K562 (cell line): Measurements from ENCODE around the gene RNF223. TPM values are rescaled to one million over a fixed set of nuclear protein-coding genes. Genes with fewer than 3 reads are reported as not detected.
A peak's percentile ranks its signal among the peaks of the same experiment; 100 is the strongest.

Experiments used
- ATAC-seq: fragments of 200-7000 bp; cut with Tn5 transposase; 3 replicates; pipeline ENCODE4 v1.9.1; 2020; ENCODE audit warnings: moderate library complexity
- BruUV-seq: library from RNA; stranded (reverse); fragments of 400-500 nt; replicated peaks from 2 replicates; lab custom pipeline; 2021; lab: Mats Ljungman, UMichigan
- CTCF ChIA-PET: fragments of 300-600 bp; formaldehyde crosslinking; extraction: SDS; loops from one replicate; lab custom pipeline; 2021; ENCODE audit warnings: low intra/inter-chr PET ratio; lab: Yijun Ruan, JAX
- POLR2A ChIA-PET: fragments of 300-600, 350-650 bp; sonication (Branson Sonifier 250); formaldehyde crosslinking; extraction: SDS; loops from one replicate; lab custom pipeline; 2021; ENCODE audit warnings: antibody characterized with exemption, inconsistent platforms; lab: Yijun Ruan, JAX
- DNase-seq, 4 experiments: peaks; one replicate each; pipeline versions ENCODE4 v3.0.0 to v3.0.0-alpha.2; 2011 to 2018; ENCODE audit warnings: low spot score in 3 of 4, mixed read lengths in 3 of 4; ENCODE audit errors: extremely low read depth in 1 of 4
- FAIRE-seq: peaks from 2 replicates; lab custom pipeline; 2011; peaks lifted over from hg19 to GRCh38; lab: Jason Lieb, UNC
- H2AFZ ChIP-seq: 2 replicates; pipeline ENCODE4 v1.6.0; 2011; ENCODE audit warnings: low read depth, low read length, control low read depth, inconsistent platforms
- H3K27ac ChIP-seq: fragments of 200-600 bp; 3 replicates; pipeline ENCODE4 v1.8.0; 2011; ENCODE audit warnings: low read depth, mild to moderate bottlenecking, control low read depth, inconsistent platforms, low read length, moderate library complexity, mixed read lengths; ENCODE audit errors: extremely low read depth
- H3K27me3 ChIP-seq, 2 experiments: fragments of 300-600 bp in 1 of 2; 2 replicates in 1 of 2; 3 replicates in 1 of 2; pipeline versions ENCODE4 v1.6.0 to v1.8.0; 2011; ENCODE audit warnings: inconsistent platforms in 2 of 2, low read length in 2 of 2, mild to moderate bottlenecking in 1 of 2, mixed read lengths in 1 of 2, moderate library complexity in 1 of 2; ENCODE audit not compliant: control insufficient read depth in 2 of 2, insufficient read depth in 2 of 2
- H3K36me3 ChIP-seq: fragments of 300-600 bp; 3 replicates; pipeline ENCODE4 v1.8.0; 2011; ENCODE audit warnings: mild to moderate bottlenecking, low read length, inconsistent platforms; ENCODE audit not compliant: control insufficient read depth, insufficient read depth
- H3K4me1 ChIP-seq, 2 experiments: fragments of 200-600 bp in 1 of 2; replicated peaks in 1 of 2; 2 replicates in 1 of 2; 3 replicates in 1 of 2; pipeline versions ENCODE4 v1.5.1 to v1.8.0; 2011; ENCODE audit warnings: inconsistent platforms in 2 of 2, low read length in 2 of 2, mild to moderate bottlenecking in 1 of 2, mixed read lengths in 1 of 2, moderate library complexity in 1 of 2; ENCODE audit not compliant: control insufficient read depth in 2 of 2, insufficient read depth in 2 of 2
- H3K4me2 ChIP-seq: 2 replicates; pipeline ENCODE4 v1.6.1; 2011; ENCODE audit warnings: low read length, control low read depth, inconsistent platforms, mixed read lengths; ENCODE audit not compliant: insufficient read depth
- H3K4me3 ChIP-seq: fragments of 200-600 bp; sonication (generic), shearing (Covaris generic); 2 replicates; pipeline ENCODE4 v1.5.1; 2016; ENCODE audit warnings: control low read depth, inconsistent platforms
- H3K79me2 ChIP-seq: fragments of 200-600 bp; 3 replicates; pipeline ENCODE4 v1.8.0; 2011; ENCODE audit warnings: low read length, inconsistent platforms; ENCODE audit not compliant: control insufficient read depth, insufficient read depth
- H3K9ac ChIP-seq, 2 experiments: 2 replicates each; pipeline versions ENCODE4 v1.6.0 to v1.6.1; 2011; ENCODE audit warnings: low read depth in 2 of 2, low read length in 2 of 2, control low read depth in 1 of 2, inconsistent platforms in 1 of 2, mild to moderate bottlenecking in 1 of 2, mixed read lengths in 1 of 2; ENCODE audit not compliant: insufficient read depth in 1 of 2
- H3K9me1 ChIP-seq: one replicate; pipeline ENCODE4 v1.6.0; 2011; ENCODE audit warnings: inconsistent platforms, mild to moderate bottlenecking, low read length, moderate library complexity; ENCODE audit not compliant: control insufficient read depth, insufficient read depth
- H3K9me3 ChIP-seq: replicated peaks from 2 replicates; pipeline ENCODE4 v1.5.1; 2011; ENCODE audit warnings: low read depth, low read length, inconsistent platforms; ENCODE audit not compliant: control insufficient read depth, insufficient read depth
- H4K20me1 ChIP-seq: replicated peaks from 2 replicates; pipeline ENCODE4 v1.6.1; 2011; ENCODE audit warnings: low read length, inconsistent platforms, mixed read lengths; ENCODE audit not compliant: control insufficient read depth, insufficient read depth
- ADNP ChIP-seq: fragments of 200-800 bp; sonication (Bioruptor generic); IDR thresholded peaks from 2 replicates; pipeline ENCODE4 v1.6.1; 2016; ENCODE audit warnings: missing genetic modification characterization, missing compliant biosample characterization
- ELF4 ChIP-seq: fragments of 450-650 bp; formaldehyde crosslinking; IDR thresholded peaks from 2 replicates; pipeline ENCODE4 v1.4.0; 2022; ENCODE audit warnings: missing genetic modification characterization
- ELK1 ChIP-seq: sonication (generic); formaldehyde crosslinking; IDR thresholded peaks from 2 replicates; pipeline ENCODE4 v1.8.1; 2022; ENCODE audit warnings: missing genetic modification reagents
- HDAC3 ChIP-seq: fragments of 450-650 bp; IDR thresholded peaks from 2 replicates; pipeline ENCODE4 v1.6.1; 2018; ENCODE audit warnings: borderline replicate concordance, mild to moderate bottlenecking, moderate library complexity; ENCODE audit not compliant: partially characterized antibody
- ILK ChIP-seq: fragments of 450-650 bp; IDR thresholded peaks from 2 replicates; pipeline ENCODE4 v1.6.1; 2016; ENCODE audit warnings: missing genetic modification characterization, low read depth, mild to moderate bottlenecking, missing compliant biosample characterization, moderate library complexity, borderline replicate concordance
- MTF1 ChIP-seq: fragments of 250-450 bp; sonication (Bioruptor Pico); IDR thresholded peaks from 2 replicates; pipeline ENCODE4 v1.9.0; 2021; ENCODE audit warnings: moderate library complexity, mild to moderate bottlenecking, inconsistent platforms, borderline replicate concordance
- NCOA6 ChIP-seq: fragments of 450-650 bp; IDR thresholded peaks from 2 replicates; pipeline ENCODE4 v1.6.1; 2017; ENCODE audit warnings: mild to moderate bottlenecking
- PCBP1 ChIP-seq: fragments of 200-400 bp; formaldehyde crosslinking; IDR thresholded peaks from 2 replicates; pipeline ENCODE4 v1.6.1; 2018; ENCODE audit warnings: mild to moderate bottlenecking, low read depth, low read length; ENCODE audit not compliant: poor library complexity, severe bottlenecking
- PPARD ChIP-seq: fragments of 250-450 bp; sonication (Bioruptor Pico); IDR thresholded peaks from 2 replicates; pipeline ENCODE4 v1.8.0; 2022; ENCODE audit warnings: inconsistent platforms, mild to moderate bottlenecking, moderate library complexity
- SMAD3 ChIP-seq: fragments of 450-650 bp; formaldehyde crosslinking; conservative IDR thresholded peaks from 2 replicates; pipeline ENCODE4 v1.4.0; 2020; ENCODE audit warnings: mild to moderate bottlenecking
- TEAD4 ChIP-seq, 2 experiments: sonication (generic) in 1 of 2; formaldehyde crosslinking in 1 of 2; IDR thresholded peaks; 2 replicates each; pipeline versions ENCODE4 v1.6.1 to v1.8.0; 2012 to 2022; ENCODE audit warnings: borderline replicate concordance in 1 of 2, inconsistent platforms in 1 of 2, low read length in 1 of 2, mild to moderate bottlenecking in 1 of 2, missing genetic modification reagents in 1 of 2
- ZBTB12 ChIP-seq: fragments of 250-450 bp; sonication (Bioruptor Pico); IDR thresholded peaks from 2 replicates; pipeline ENCODE4 v1.4.0; 2020
- ZNF436 ChIP-seq: fragments of 250-450, 450-650 bp; sonication (Bioruptor Pico); formaldehyde crosslinking; IDR thresholded peaks from 2 replicates; pipeline ENCODE4 v1.7.0; 2020; ENCODE audit warnings: mild to moderate bottlenecking
- ZNF830 ChIP-seq: fragments of 250-450 bp; sonication (Bioruptor Pico); IDR thresholded peaks from 2 replicates; pipeline ENCODE4 v1.5.0; 2021; ENCODE audit warnings: mild to moderate bottlenecking
- WGBS: fragments of 100-300 bp; shearing (Covaris generic); methylation state at CpG from one replicate; pipeline ENCODE4 v1.1.6; 2016; ENCODE audit warnings: low coverage, mixed read lengths; ENCODE audit not compliant: insufficient coverage; ENCODE audit errors: missing lambda C conversion rate; 5-methylcytosine and 5-hydroxymethylcytosine counted together
- in situ Hi-C: fragments of 300-500 bp; cut with MboI; formaldehyde crosslinking; loops from 4 replicates; pipeline ENCODE4 v1.15.0; 2018; ENCODE audit warnings: inconsistent platforms, mixed read lengths
- intact Hi-C: fragments of 100-400 bp; cut with micrococcal nuclease; formaldehyde crosslinking; loops from 2 replicates; pipeline ENCODE4 v1.14.2; 2022
- polyA plus RNA-seq, 8 experiments: library from polyadenylated mRNA; depleted of rRNA in 4 of 8; stranded (reverse) in 5 of 8; unstranded in 3 of 8; fragments of >200 nt; fragmentation: Nextera tagmentation in 2 of 8; fragmentation: Illumina TruSeq in 1 of 8; extraction: Ambion mirVana in 2 of 8; extraction: Trizol in 1 of 8; gene quantifications; 2 replicates each; pipeline versions ENCODE4 v1.2.1 to v1.2.3, GENCODE V29; 2011 to 2014; ENCODE audit warnings: inconsistent platforms in 1 of 8, missing spikeins in 1 of 8
- total RNA-seq, 7 experiments: library from RNA; depleted of rRNA in 6 of 7; stranded (reverse); fragments of >200 nt in 6 of 7; fragmentation: Illumina TruSeq in 2 of 7; extraction: Trizol in 2 of 7; gene quantifications; 2 replicates each; pipeline versions ENCODE4 v1.2.1 to v1.2.3, GENCODE V29; 2011 to 2021; ENCODE audit warnings: low replicate concordance in 1 of 7

The RNF223 gene
- total and polyA plus RNA-seq, 9 of the 15 experiments (the other 6 are each of a cell fraction or from before 2014, with no cell fraction given): 0.04 to 0.32 TPM; not detected in 7

GRCh38 chr1:1121611-1122077 is 47.5 kb upstream of the RNF223 start:
- no TSS peak for BruUV-seq
- ChIA-PET POLR2A (interaction anchor here (1.2 kb wide), 1 partner anchor 109 kb away, joined by 5 read pairs; no protein-coding TSS in a partner anchor), CTCF (interaction anchor here (0.6 to 1.7 kb wide), 5 partner anchors 87 to 217 kb away, joined by 3 to 12 read pairs (median 3); no protein-coding TSS in a partner anchor)
- peak; percentile 9 for ATAC-seq
- 23% methylated on average over 10 of the region's 15 CpGs for WGBS
- peaks cover 25 to 65% of the 10 kb centered on the region in 2 experiments; a peak in 4 of 5 replicates for H3K27me3 ChIP-seq
- no peak for DNase-seq
- no peaks in the 10 kb centered on the region for H3K79me2 ChIP-seq
- 0 out of 4 replicates have a peak overlapping the region, but pooled peaks of 1 of the 2 experiments have one; percentile 4 for H3K9ac ChIP-seq
- no peak for FAIRE-seq
- TF ChIP-seq PCBP1 (peak; percentile 15), ELF4 (no peak), ZNF436 (CRISPR knock-in tag) (no peak), ILK (tag) (no peak), PPARD (no peak), ZBTB12 (no peak), ELK1 (CRISPR knock-in tag) (no peak), MTF1 (no peak), TEAD4 (IDR thresholded peaks at IDR 0.05; ENCODE audit: low read length) (no peak), TEAD4 (CRISPR knock-in tag; IDR thresholded peaks at IDR 0.05; ENCODE audit: borderline replicate concordance) (0 out of 2 replicates have a peak, but pooled peaks have one; percentile 36), ZNF830 (CRISPR knock-in tag) (no peak), NCOA6 (no peak), HDAC3 (no peak), ADNP (no peak), SMAD3 (CRISPR knock-in tag) (no peak)
- no peak overlapping the region for H3K27ac ChIP-seq
- in situ Hi-C loops (no loop called here), intact Hi-C loops (loop anchor here (2.0 to 5.0 kb wide), 4 partner anchors 86 to 169 kb away; partner anchors contain the start of genes B3GALT6, SDF4 and TNFRSF18)
- no peaks in the 10 kb centered on the region for H3K9me1 ChIP-seq
- H4K20me1 ChIP-seq: peaks cover 4% of the 10 kb centered on the region; the same call in 1 of the 2 replicates
- no peak overlapping the region for H3K4me3 ChIP-seq
- peaks cover 0 to 59% of the 10 kb centered on the region in 2 experiments; a peak in 3 of 5 replicates for H3K4me1 ChIP-seq
- H2AFZ ChIP-seq: no peak overlapping the region
- H3K36me3 ChIP-seq: no peaks in the 10 kb centered on the region
- peaks cover 9% of the 10 kb centered on the region for H3K9me3 ChIP-seq
- no peak overlapping the region for H3K4me2 ChIP-seq
